ENCODE measurements around the gene ATG4C. TPM values are rescaled to one million over a fixed set of nuclear protein-coding genes. Genes with fewer than 3 reads are reported as not detected.
"Not testable (repeated sequence)": the region's sequence is repeated elsewhere in the genome, so short reads cannot be mapped to it uniquely, and the experiment has no call there.

ATG4C gene
- total RNA-seq, 1 experiment from 2014 or later, result 5.1 TPM

GRCh38 chr1:62768551-62768950 lies 15.4 kb upstream of the ATG4C start:
- H3K4me3 ChIP-seq, DNase-seq: not testable (repeated sequence)

GRCh38 chr1:62772607-62773295 lies 11.2 kb upstream of the ATG4C start:
- H3K27me3 ChIP-seq, result no peaks in the 10 kb centered on the region
- H3K36me3 ChIP-seq, result no peaks in the 10 kb centered on the region
- DNase-seq, result no peak
- H3K4me3 ChIP-seq, result no peak overlapping the region
- H3K9me3 ChIP-seq, result 0 out of 2 replicates have a peak, but pooled peaks cover 3% of the 10 kb centered on the region

More at GRCh38 chr1:62768551-62768950, 15.4 kb upstream of the ATG4C start:
- not testable (repeated sequence) for H3K27me3 ChIP-seq, H3K36me3 ChIP-seq, H3K9me3 ChIP-seq

DNA sequence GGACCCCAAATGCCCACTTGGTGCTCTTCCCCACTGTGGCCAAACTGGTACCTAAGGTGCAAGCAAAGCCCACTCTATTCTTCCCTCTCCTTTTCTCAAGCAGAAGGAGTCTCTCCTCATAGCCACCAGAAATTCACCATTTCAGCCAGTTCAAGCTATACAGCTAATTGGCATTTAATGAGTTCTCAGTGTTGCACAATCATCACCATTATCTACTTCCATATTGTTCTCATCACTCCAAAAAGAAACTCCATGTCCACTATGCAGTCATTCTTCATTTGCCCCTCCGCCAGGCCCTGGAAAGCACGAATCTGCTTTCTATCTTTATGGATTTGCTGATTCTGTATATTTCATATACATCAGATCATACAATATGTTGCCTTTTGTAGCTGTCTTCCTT lies 9.9 kb upstream of the ATG4C start:
- DNase-seq, result no peak
- Histone ChIP-seq H3K9me3 (0 out of 2 replicates have a peak, but pooled peaks cover 3% of the 10 kb centered on the region), H3K27me3 (peaks cover 6% of the 10 kb centered on the region), H3K4me3 (no peak overlapping the region), H3K36me3 (no peaks in the 10 kb centered on the region)

- Histone ChIP-seq H3K27me3 (peaks cover 6% of the 10 kb centered on the region), H3K36me3 (no peaks in the 10 kb centered on the region), H3K9me3 (0 out of 2 replicates have a peak, but pooled peaks cover 3% of the 10 kb centered on the region), H3K4me3 (no peak overlapping the region)
- no peak for DNase-seq
Measured at GRCh38 chr1:62774971-62775595, 8.8 kb upstream of the ATG4C start.

- Histone ChIP-seq H3K4me3 (no peak overlapping the region), H3K27me3 (peaks cover 6% of the 10 kb centered on the region), H3K9me3 (no peaks in the 10 kb centered on the region), H3K36me3 (no peaks in the 10 kb centered on the region)
- no peak for DNase-seq
Measured at GRCh38 chr1:62778208-62778607, 5.7 kb upstream of the ATG4C start.

- Histone ChIP-seq H3K9me3 (no peaks in the 10 kb centered on the region), H3K36me3 (no peaks in the 10 kb centered on the region), H3K27me3 (peaks cover 6% of the 10 kb centered on the region), H3K4me3 (no peak overlapping the region)
- no peak for DNase-seq
Measured at GRCh38 chr1:62781841-62782543, 1.9 kb upstream of the ATG4C start.

GRCh38 chr1:62782544-62783212 lies 1.3 kb upstream of the ATG4C start:
- not testable (repeated sequence) for H3K36me3 ChIP-seq, DNase-seq, H3K4me3 ChIP-seq, H3K9me3 ChIP-seq, H3K27me3 ChIP-seq

- H3K27me3 ChIP-seq, result no peaks in the 10 kb centered on the region; the same call in 1 of the 2 replicates
- H3K4me3 ChIP-seq, result peak overlapping the region; percentile 66
- no peaks in the 10 kb centered on the region for H3K9me3 ChIP-seq
- no peaks in the 10 kb centered on the region for H3K36me3 ChIP-seq
- no peak for DNase-seq
Measured at GRCh38 chr1:62784509-62785365, 805 bp downstream of the ATG4C start.

GRCh38 chr1:62790716-62791115 lies 6.8 kb downstream of the ATG4C start:
- Histone ChIP-seq H3K9me3 (no peaks in the 10 kb centered on the region), H3K36me3 (no peaks in the 10 kb centered on the region), H3K4me3 (no peak overlapping the region), H3K27me3 (no peaks in the 10 kb centered on the region)
- DNase-seq, result no peak

GRCh38 chr1:62794053-62794452 lies 10.1 kb downstream of the ATG4C start:
- Histone ChIP-seq H3K4me3 (no peak overlapping the region), H3K27me3 (no peaks in the 10 kb centered on the region), H3K9me3 (no peaks in the 10 kb centered on the region), H3K36me3 (no peaks in the 10 kb centered on the region)
- DNase-seq, result no peak

DNA sequence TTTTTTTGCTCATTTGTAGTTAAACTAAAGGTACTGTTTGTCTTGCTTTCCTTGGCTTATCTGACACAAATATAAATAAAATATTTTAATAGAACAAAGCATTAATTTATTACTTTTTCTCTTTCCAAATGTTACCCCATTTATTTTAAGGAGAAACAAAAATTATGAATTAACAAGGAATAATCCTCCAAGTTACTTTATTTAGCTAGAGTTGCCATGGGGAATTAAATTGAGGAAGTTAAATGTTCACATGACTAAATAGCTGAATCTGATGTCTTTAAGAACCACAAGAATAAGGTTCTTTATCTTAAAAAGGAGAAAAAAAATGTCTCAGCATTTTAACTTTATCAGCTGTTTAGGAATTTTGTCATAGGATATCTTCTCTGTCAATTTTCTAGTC lies 12.3 kb downstream of the ATG4C start:
- H3K27me3 ChIP-seq, result no peaks in the 10 kb centered on the region
- H3K9me3 ChIP-seq, result no peaks in the 10 kb centered on the region
- no peaks in the 10 kb centered on the region for H3K36me3 ChIP-seq
- no peak for DNase-seq
- H3K4me3 ChIP-seq, result no peak overlapping the region

DNA sequence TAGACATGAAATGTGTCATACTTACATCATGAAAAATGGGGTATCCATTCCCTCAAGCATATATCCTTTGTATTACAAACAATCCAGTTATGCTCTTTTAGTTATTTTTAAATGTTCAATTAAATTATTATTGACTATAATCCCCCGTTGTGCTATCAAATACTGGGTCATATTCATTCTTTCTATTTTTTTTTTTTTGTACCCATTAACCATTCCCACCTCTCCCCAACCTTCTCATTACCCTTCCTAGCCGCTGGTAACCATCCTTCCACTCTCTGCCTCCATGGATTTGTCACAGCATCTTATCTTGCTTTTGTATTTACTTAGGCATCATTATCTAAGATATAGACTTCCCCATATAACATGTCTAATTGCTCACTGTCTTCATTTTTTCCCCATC lies 15.8 kb downstream of the ATG4C start:
- H3K27me3 ChIP-seq, result no peaks in the 10 kb centered on the region
- DNase-seq, result no peak
- H3K9me3 ChIP-seq, result no peaks in the 10 kb centered on the region
- H3K36me3 ChIP-seq, result no peaks in the 10 kb centered on the region
- H3K4me3 ChIP-seq, result no peak overlapping the region

DNA sequence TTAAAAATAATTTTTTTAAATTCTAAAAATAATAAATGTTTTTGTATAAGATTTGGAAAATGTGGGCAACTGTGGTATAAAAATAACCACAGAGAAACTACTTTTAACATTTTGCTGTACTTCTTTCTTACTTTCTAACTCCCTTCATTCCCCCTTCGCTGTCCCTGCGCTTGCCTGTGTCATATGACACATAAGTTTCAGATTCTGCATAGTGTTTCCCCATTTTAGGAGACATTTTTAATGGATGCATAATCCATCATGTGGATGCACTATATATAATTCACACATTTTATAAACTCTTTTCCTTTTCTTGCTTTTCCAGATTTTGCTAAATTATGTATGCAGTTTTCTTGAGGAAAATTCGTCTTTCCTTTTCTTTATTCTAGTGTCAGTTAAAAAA lies 16.3 kb downstream of the ATG4C start:
- Histone ChIP-seq H3K36me3 (no peaks in the 10 kb centered on the region), H3K9me3 (no peaks in the 10 kb centered on the region), H3K4me3 (no peak overlapping the region), H3K27me3 (no peaks in the 10 kb centered on the region)
- DNase-seq, result no peak

GRCh38 chr1:62800825-62801306 lies 16.9 kb downstream of the ATG4C start:
- Histone ChIP-seq H3K4me3 (no peak overlapping the region), H3K9me3 (no peaks in the 10 kb centered on the region), H3K36me3 (no peaks in the 10 kb centered on the region), H3K27me3 (no peaks in the 10 kb centered on the region)
- DNase-seq, result no peak

- no peak overlapping the region for H3K4me3 ChIP-seq
- H3K9me3 ChIP-seq, result no peaks in the 10 kb centered on the region
- no peak for DNase-seq
- no peaks in the 10 kb centered on the region for H3K27me3 ChIP-seq
- 0 out of 2 replicates have a peak, but pooled peaks cover 2% of the 10 kb centered on the region for H3K36me3 ChIP-seq
Measured at GRCh38 chr1:62809788-62810187, 25.9 kb downstream of the ATG4C start.
